GM12878 (cell line): Measurements from ENCODE around the gene PABPN1. TPM values are rescaled to one million over a fixed set of nuclear protein-coding genes. Genes with fewer than 3 reads are reported as not detected.

Experiments
- ASH2L ChIP-seq: fragments of 300-600, 200-600 bp; sonication (generic); IDR thresholded peaks from 2 replicates; pipeline ENCODE4 v1.6.1; 2017; ENCODE audit warnings: low read depth, mild to moderate bottlenecking, borderline replicate concordance
- BMI1 ChIP-seq: fragments of 450-650 bp; IDR thresholded peaks from 2 replicates; pipeline ENCODE4 v1.6.1; 2016; ENCODE audit warnings: mild to moderate bottlenecking, moderate library complexity, borderline replicate concordance
- BRCA1 ChIP-seq: IDR thresholded peaks from 2 replicates; pipeline ENCODE4 v1.6.1; 2011; ENCODE audit warnings: low read depth, low read length, improper control_type of control experiment
- CBFB ChIP-seq: IDR thresholded peaks from 2 replicates; pipeline ENCODE4 v1.6.1; 2016; ENCODE audit warnings: antibody characterized with exemption, low read depth
- CBX3 ChIP-seq: fragments of 200-600 bp; sonication (generic); IDR thresholded peaks from 2 replicates; pipeline ENCODE4 v1.6.1; 2016; ENCODE audit warnings: low read depth, borderline replicate concordance
- CBX5 ChIP-seq: sonication (generic); IDR thresholded peaks from 2 replicates; pipeline ENCODE4 v1.6.1; 2016; ENCODE audit warnings: low read depth, moderate library complexity, mild to moderate bottlenecking, inconsistent platforms
- CEBPZ ChIP-seq: fragments of 150-350 bp; IDR thresholded peaks from 2 replicates; pipeline ENCODE4 v1.6.1; 2016; ENCODE audit warnings: low read depth, low read length
- CHD2 ChIP-seq: IDR thresholded peaks from 2 replicates; pipeline ENCODE4 v1.6.1; 2011; ENCODE audit warnings: low read depth, low read length, improper control_type of control experiment, borderline replicate concordance
- ELK1 ChIP-seq: IDR thresholded peaks from 2 replicates; pipeline ENCODE4 v1.6.1; 2012; ENCODE audit warnings: low read depth, low read length, improper control_type of control experiment
- HDGF ChIP-seq: fragments of 450-650 bp; IDR thresholded peaks from 2 replicates; pipeline ENCODE4 v1.6.1; 2016; ENCODE audit warnings: antibody characterized with exemption
- MEF2B ChIP-seq: fragments of 450-650 bp; IDR thresholded peaks from 2 replicates; pipeline ENCODE4 v1.6.1; 2018; ENCODE audit warnings: mild to moderate bottlenecking, moderate library complexity; ENCODE audit not compliant: partially characterized antibody, poor library complexity, severe bottlenecking
- MXI1 ChIP-seq: fragments of 150-350 bp; IDR thresholded peaks from 2 replicates; pipeline ENCODE4 v1.6.1; 2011; ENCODE audit warnings: low read depth, mild to moderate bottlenecking, inconsistent platforms, low read length, improper control_type of control experiment
- NFIC ChIP-seq: IDR thresholded peaks from 2 replicates; pipeline ENCODE4 v1.6.1; 2012; ENCODE audit warnings: low read depth, mild to moderate bottlenecking, inconsistent platforms, low read length, moderate library complexity
- NFXL1 ChIP-seq: fragments of 450-650 bp; IDR thresholded peaks from 2 replicates; pipeline ENCODE4 v1.6.1; 2017; ENCODE audit warnings: antibody characterized with exemption, mild to moderate bottlenecking, borderline replicate concordance
- SIX5 ChIP-seq: IDR thresholded peaks from 2 replicates; pipeline ENCODE4 v1.6.1; 2011; ENCODE audit warnings: mild to moderate bottlenecking, low read depth, low read length, moderate library complexity; ENCODE audit not compliant: severe bottlenecking
- SMAD1 ChIP-seq: fragments of 450-650 bp; IDR thresholded peaks from 2 replicates; pipeline ENCODE4 v1.6.1; 2018; ENCODE audit warnings: mild to moderate bottlenecking, low read depth; ENCODE audit not compliant: partially characterized antibody
- SP1 ChIP-seq: IDR thresholded peaks from one replicate; pipeline ENCODE4 v1.6.1; 2011; ENCODE audit warnings: low read depth, low read length
- SPI1 ChIP-seq: IDR thresholded peaks from 2 replicates; pipeline ENCODE4 v1.6.1; 2011; ENCODE audit warnings: low read depth, mild to moderate bottlenecking, low read length, moderate library complexity, borderline replicate concordance; ENCODE audit not compliant: insufficient read depth
- SREBF2 ChIP-seq: IDR thresholded peaks from 2 replicates; pipeline ENCODE4 v1.6.1; 2012; ENCODE audit warnings: mild to moderate bottlenecking, low read length
- TAF1 ChIP-seq: IDR thresholded peaks from 2 replicates; pipeline ENCODE4 v1.6.1; 2011; ENCODE audit warnings: mild to moderate bottlenecking, low read depth, low read length, borderline replicate concordance
- YBX1 ChIP-seq: fragments of 450-650 bp; IDR thresholded peaks from 2 replicates; pipeline ENCODE4 v1.6.1; 2016; ENCODE audit warnings: antibody characterized with exemption
- polyA plus RNA-seq, 11 experiments: library from polyadenylated mRNA; depleted of rRNA in 4 of 11; unstranded in 6 of 11; stranded (reverse) in 5 of 11; fragments of >200 nt; fragmentation: Nextera tagmentation in 4 of 11; fragmentation: Illumina TruSeq in 1 of 11; extraction: Ambion mirVana in 4 of 11; extraction: Trizol in 1 of 11; gene quantifications; 1 replicate in 1 of 11; 2 replicates in 10 of 11; pipeline versions ENCODE4 v1.2.1 to v1.2.3, GENCODE V29; 2011 to 2016; ENCODE audit warnings: inconsistent platforms in 2 of 11, missing spikeins in 2 of 11, low read depth in 1 of 11
- total RNA-seq, 4 experiments: library from RNA; depleted of rRNA in 3 of 4; stranded (reverse); fragments of >200 nt in 3 of 4; fragmentation: Illumina TruSeq in 1 of 4; extraction: Trizol in 1 of 4; gene quantifications; 2 replicates each; pipeline versions ENCODE4 v1.2.1 to v1.2.3, GENCODE V29; 2013 to 2021
- TF ChIP-seq, protein P1 (sequence below): IDR thresholded peaks from 2 replicates; pipeline ENCODE4 v1.6.1; 2011; ENCODE audit warnings: mild to moderate bottlenecking, low read depth, low read length, moderate library complexity; ENCODE audit not compliant: insufficient replicate concordance

PABPN1 gene
- total and polyA plus RNA-seq, 10 of the 15 experiments (the other 5 are each of a cell fraction or from before 2014, with no cell fraction given), result 31.3 to 248 (median 103) TPM

DNA sequence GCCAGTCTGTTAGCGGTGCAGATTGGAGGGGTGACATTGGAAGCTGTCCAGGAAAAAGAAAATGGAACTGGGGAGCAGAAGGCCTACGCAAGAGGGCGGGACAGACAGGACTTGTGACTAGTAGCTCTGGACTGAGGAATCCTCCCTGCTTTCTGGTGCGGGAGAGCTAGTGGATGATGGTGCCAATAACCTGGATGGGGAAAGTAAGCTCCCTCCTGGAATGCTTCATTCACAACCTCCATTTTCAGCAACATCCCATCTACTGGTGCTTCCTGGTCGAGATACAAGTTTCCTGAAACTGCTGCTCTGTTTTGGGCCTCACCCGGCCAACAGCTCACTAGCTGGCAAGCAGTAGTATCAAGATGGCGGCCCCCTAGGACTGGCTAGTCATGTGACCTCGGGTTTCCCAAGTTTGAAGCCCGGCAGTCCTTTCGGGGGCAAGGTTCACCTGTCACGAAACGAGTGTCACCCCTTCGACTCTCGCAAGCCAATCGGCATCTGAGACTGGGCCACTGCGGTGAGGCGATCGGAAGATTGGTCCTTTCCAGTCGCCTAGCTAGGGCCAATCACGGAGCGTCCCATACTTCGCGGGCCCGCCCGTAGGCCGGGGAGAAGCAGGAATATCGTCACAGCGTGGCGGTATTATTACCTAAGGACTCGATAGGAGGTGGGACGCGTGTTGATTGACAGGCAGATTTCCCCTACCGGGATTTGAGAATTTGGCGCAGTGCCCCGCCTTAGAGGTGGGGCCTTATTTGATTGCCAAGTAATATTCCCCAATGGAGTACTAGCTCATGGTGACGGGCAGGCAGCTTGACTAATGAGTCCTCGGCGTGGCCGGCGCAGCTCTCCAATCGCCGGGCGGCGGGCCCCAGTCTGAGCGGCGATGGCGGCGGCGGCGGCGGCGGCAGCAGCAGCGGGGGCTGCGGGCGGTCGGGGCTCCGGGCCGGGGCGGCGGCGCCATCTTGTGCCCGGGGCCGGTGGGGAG, at the start of gene PABPN1 (continued):
- TF ChIP-seq, protein P1, sequence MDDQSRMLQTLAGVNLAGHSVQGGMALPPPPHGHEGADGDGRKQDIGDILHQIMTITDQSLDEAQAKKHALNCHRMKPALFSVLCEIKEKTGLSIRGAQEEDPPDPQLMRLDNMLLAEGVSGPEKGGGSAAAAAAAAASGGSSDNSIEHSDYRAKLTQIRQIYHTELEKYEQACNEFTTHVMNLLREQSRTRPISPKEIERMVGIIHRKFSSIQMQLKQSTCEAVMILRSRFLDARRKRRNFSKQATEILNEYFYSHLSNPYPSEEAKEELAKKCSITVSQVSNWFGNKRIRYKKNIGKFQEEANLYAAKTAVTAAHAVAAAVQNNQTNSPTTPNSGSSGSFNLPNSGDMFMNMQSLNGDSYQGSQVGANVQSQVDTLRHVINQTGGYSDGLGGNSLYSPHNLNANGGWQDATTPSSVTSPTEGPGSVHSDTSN, result peak; percentile 99
- TF ChIP-seq MEF2B, result peak; percentile 41
- peak; percentile 98 for TF ChIP-seq CEBPZ
- peak; percentile 52 for TF ChIP-seq SMAD1
- peak; percentile 97 for TF ChIP-seq SP1
- TF ChIP-seq SREBF2, result no peak
- no peak for TF ChIP-seq CBX5
- no peak for TF ChIP-seq SPI1
- peak; percentile 87 for TF ChIP-seq MXI1
- no peak for TF ChIP-seq ASH2L
- TF ChIP-seq CBFB, result peak; percentile 56; the same call in 1 of the 2 replicates
- TF ChIP-seq BMI1, result no peak
- no peak for TF ChIP-seq BRCA1
- peak; percentile 29; the same call in 1 of the 2 replicates for TF ChIP-seq NFIC
- TF ChIP-seq TAF1, result peak; percentile 76; the same call in 1 of the 2 replicates
- no peak for TF ChIP-seq ELK1
- no peak for TF ChIP-seq NFXL1
- no peak for TF ChIP-seq YBX1
- peak; percentile 76; the same call in 1 of the 2 replicates for TF ChIP-seq HDGF
- TF ChIP-seq SIX5, result no peak
- TF ChIP-seq CBX3, result no peak
- TF ChIP-seq CHD2, result peak; percentile 96
